DOHH2 (cell line): ENCODE measurements around the gene KATNBL1.

ENCODE experiments used
- EZH2phosphoT487 ChIP-seq: fragments of 200-600 bp; sonication (generic); IDR thresholded peaks from 2 replicates; pipeline ENCODE4 v1.6.1; 2017; ENCODE audit warnings: borderline replicate concordance, mild to moderate bottlenecking, antibody characterized with exemption, low read length, moderate library complexity, mixed read lengths
- TF ChIP-seq, protein P1 (sequence below): fragments of 200-600 bp; sonication (generic); IDR thresholded peaks from one replicate; pipeline ENCODE4 v1.5.1; 2014; ENCODE audit warnings: antibody characterized with exemption, mild to moderate bottlenecking, low read depth, low read length; ENCODE audit not compliant: poor library complexity, severe bottlenecking

DNA sequence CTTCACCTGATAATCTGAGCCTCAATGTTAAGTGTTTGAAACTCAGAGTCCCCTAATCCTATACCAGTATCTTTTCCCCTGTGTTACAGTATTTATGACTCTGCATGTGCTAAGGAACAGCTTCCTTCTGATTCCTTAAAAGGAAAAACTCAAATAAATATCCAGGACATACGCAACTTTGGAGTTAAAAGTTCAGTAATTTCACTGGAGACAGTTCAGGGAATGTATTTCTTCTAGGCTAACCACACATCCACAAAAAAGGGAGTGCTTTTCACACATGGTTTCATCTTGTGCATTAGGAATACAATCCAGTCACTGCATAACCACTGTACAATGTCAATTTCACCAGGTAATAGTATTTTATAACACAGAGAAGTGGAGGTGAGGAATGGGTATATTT lies 77.0 kb downstream of the KATNBL1 start:
- TF ChIP-seq, protein P1, sequence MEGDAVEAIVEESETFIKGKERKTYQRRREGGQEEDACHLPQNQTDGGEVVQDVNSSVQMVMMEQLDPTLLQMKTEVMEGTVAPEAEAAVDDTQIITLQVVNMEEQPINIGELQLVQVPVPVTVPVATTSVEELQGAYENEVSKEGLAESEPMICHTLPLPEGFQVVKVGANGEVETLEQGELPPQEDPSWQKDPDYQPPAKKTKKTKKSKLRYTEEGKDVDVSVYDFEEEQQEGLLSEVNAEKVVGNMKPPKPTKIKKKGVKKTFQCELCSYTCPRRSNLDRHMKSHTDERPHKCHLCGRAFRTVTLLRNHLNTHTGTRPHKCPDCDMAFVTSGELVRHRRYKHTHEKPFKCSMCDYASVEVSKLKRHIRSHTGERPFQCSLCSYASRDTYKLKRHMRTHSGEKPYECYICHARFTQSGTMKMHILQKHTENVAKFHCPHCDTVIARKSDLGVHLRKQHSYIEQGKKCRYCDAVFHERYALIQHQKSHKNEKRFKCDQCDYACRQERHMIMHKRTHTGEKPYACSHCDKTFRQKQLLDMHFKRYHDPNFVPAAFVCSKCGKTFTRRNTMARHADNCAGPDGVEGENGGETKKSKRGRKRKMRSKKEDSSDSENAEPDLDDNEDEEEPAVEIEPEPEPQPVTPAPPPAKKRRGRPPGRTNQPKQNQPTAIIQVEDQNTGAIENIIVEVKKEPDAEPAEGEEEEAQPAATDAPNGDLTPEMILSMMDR, result no peak
- TF ChIP-seq EZH2phosphoT487, result no peak
